GM18507 (cell line): Measurements from ENCODE around the gene CTNNA1.
"Not testable (repeated sequence)": the region's sequence is repeated elsewhere in the genome, so short reads cannot be mapped to it uniquely, and the experiment has no call there.

Experiments used
- DNase-seq: peaks from one replicate; pipeline ENCODE4 v3.0.0; 2011; ENCODE audit warnings: low read depth; ENCODE audit not compliant: insufficient read length; ENCODE audit errors: extremely low spot score
- FAIRE-seq: peaks from 2 replicates; lab custom pipeline; 2011; peaks lifted over from hg19 to GRCh38; lab: Jason Lieb, UNC

The CTNNA1 gene

GRCh38 chr5:138803285-138803684 lies 50.1 kb downstream of the CTNNA1 start:
- no peak for DNase-seq
- no peak for FAIRE-seq

- FAIRE-seq = no peak
- no peak for DNase-seq
Observed at GRCh38 chr5:138803935-138804334, 50.7 kb downstream of the CTNNA1 start.

GRCh38 chr5:138805096-138805495 lies 51.9 kb downstream of the CTNNA1 start:
- DNase-seq (no peak), FAIRE-seq (no peak)

- FAIRE-seq = peak; percentile 5
- DNase-seq = no peak
Observed at GRCh38 chr5:138807182-138807581, 54.0 kb downstream of the CTNNA1 start.

GRCh38 chr5:138809391-138809790 lies 56.2 kb downstream of the CTNNA1 start:
- FAIRE-seq = no peak
- no peak for DNase-seq

GRCh38 chr5:138810861-138811260 lies 57.6 kb downstream of the CTNNA1 start:
- not testable (repeated sequence) for FAIRE-seq

GRCh38 chr5:138815529-138815928 lies 62.3 kb downstream of the CTNNA1 start:
- FAIRE-seq (no peak), DNase-seq (no peak)

More at GRCh38 chr5:138810861-138811260, 57.6 kb downstream of the CTNNA1 start:
- DNase-seq = not testable (repeated sequence)

- FAIRE-seq (no peak), DNase-seq (no peak)
Observed at GRCh38 chr5:138817241-138817640, 64.0 kb downstream of the CTNNA1 start.

GRCh38 chr5:138819081-138819480 lies 65.9 kb downstream of the CTNNA1 start:
- DNase-seq = no peak
- FAIRE-seq = no peak

GRCh38 chr5:138820695-138821094 lies 67.5 kb downstream of the CTNNA1 start:
- FAIRE-seq (no peak), DNase-seq (no peak)

GRCh38 chr5:138824516-138824915 lies 71.3 kb downstream of the CTNNA1 start:
- FAIRE-seq = no peak

GRCh38 chr5:138824924-138825863 lies 72.0 kb downstream of the CTNNA1 start:
- DNase-seq = no peak
- FAIRE-seq = peak; percentile 67

More at GRCh38 chr5:138824516-138824915, 71.3 kb downstream of the CTNNA1 start:
- DNase-seq = no peak

- DNase-seq = no peak
- FAIRE-seq = no peak
Observed at GRCh38 chr5:138828556-138828955, 75.3 kb downstream of the CTNNA1 start.

- no peak for FAIRE-seq
- DNase-seq = no peak
Observed at GRCh38 chr5:138829341-138829740, 76.1 kb downstream of the CTNNA1 start.

GRCh38 chr5:138831703-138832102 lies 78.5 kb downstream of the CTNNA1 start:
- DNase-seq (no peak), FAIRE-seq (no peak)

GRCh38 chr5:138832218-138832617 lies 79.0 kb downstream of the CTNNA1 start:
- FAIRE-seq (no peak), DNase-seq (no peak)

GRCh38 chr5:138833080-138833479 lies 79.9 kb downstream of the CTNNA1 start:
- DNase-seq (no peak), FAIRE-seq (no peak)

- DNase-seq (no peak), FAIRE-seq (no peak)
Observed at GRCh38 chr5:138833726-138834480, 80.7 kb downstream of the CTNNA1 start.

GRCh38 chr5:138834853-138835252 lies 81.6 kb downstream of the CTNNA1 start:
- FAIRE-seq, DNase-seq: not testable (repeated sequence)

- no peak for FAIRE-seq
- DNase-seq = no peak
Observed at GRCh38 chr5:138837160-138837559, 83.9 kb downstream of the CTNNA1 start.
